Ishikawa (cell line): Measurements from ENCODE around the gene PCNT.

Experiments
- CEBPB ChIP-seq: IDR thresholded peaks from 2 replicates; pipeline ENCODE4 v1.6.1; 2012
- CREB1 ChIP-seq: IDR thresholded peaks from 2 replicates; pipeline ENCODE4 v1.6.1; 2012; ENCODE audit warnings: low read depth
- EGR1 ChIP-seq: IDR thresholded peaks from 2 replicates; pipeline ENCODE4 v1.6.1; 2012
- EP300 ChIP-seq: IDR thresholded peaks from 2 replicates; pipeline ENCODE4 v1.6.1; 2012; ENCODE audit warnings: borderline replicate concordance
- FOXM1 ChIP-seq: IDR thresholded peaks from 2 replicates; pipeline ENCODE4 v1.6.1; 2012; ENCODE audit warnings: low read depth, borderline replicate concordance
- MAX ChIP-seq: IDR thresholded peaks from 2 replicates; pipeline ENCODE4 v1.6.1; 2012
- NFIC ChIP-seq: IDR thresholded peaks from 2 replicates; pipeline ENCODE4 v1.6.1; 2012
- RAD21 ChIP-seq: IDR thresholded peaks from 2 replicates; pipeline ENCODE4 v1.6.1; 2012; ENCODE audit warnings: low read depth
- REST ChIP-seq: IDR thresholded peaks from 2 replicates; pipeline ENCODE4 v1.6.1; 2012; ENCODE audit warnings: low read depth, mild to moderate bottlenecking
- TAF1 ChIP-seq: IDR thresholded peaks from 2 replicates; pipeline ENCODE4 v1.6.1; 2012; ENCODE audit warnings: low read depth, mild to moderate bottlenecking
- TCF12 ChIP-seq: IDR thresholded peaks from 2 replicates; pipeline ENCODE4 v1.6.1; 2012; ENCODE audit warnings: low read depth
- TEAD4 ChIP-seq: IDR thresholded peaks from 2 replicates; pipeline ENCODE4 v1.6.1; 2012
- USF1 ChIP-seq: IDR thresholded peaks from 2 replicates; pipeline ENCODE4 v1.6.1; 2012
- YY1 ChIP-seq: IDR thresholded peaks from 2 replicates; pipeline ENCODE4 v1.6.1; 2012; ENCODE audit warnings: low read depth
- ZBTB7A ChIP-seq: IDR thresholded peaks from 2 replicates; pipeline ENCODE4 v1.6.1; 2012; ENCODE audit warnings: low read depth

PCNT gene

GRCh38 chr21:46289655-46290179 is 34.2 kb upstream of the PCNT start:
- no peak for TF ChIP-seq EGR1
- no peak for TF ChIP-seq YY1
- no peak for TF ChIP-seq NFIC
- TF ChIP-seq FOXM1: no peak
- no peak for TF ChIP-seq ZBTB7A
- TF ChIP-seq CEBPB: no peak
- no peak for TF ChIP-seq RAD21
- TF ChIP-seq TEAD4: no peak
- TF ChIP-seq CREB1: no peak
- TF ChIP-seq EP300: no peak
- no peak for TF ChIP-seq REST
- no peak for TF ChIP-seq USF1

- no peak for TF ChIP-seq MAX
- no peak for TF ChIP-seq USF1
- no peak for TF ChIP-seq TEAD4
- no peak for TF ChIP-seq ZBTB7A
- no peak for TF ChIP-seq YY1
- no peak for TF ChIP-seq EGR1
- TF ChIP-seq TCF12: no peak
- TF ChIP-seq TAF1: no peak
- no peak for TF ChIP-seq FOXM1
- TF ChIP-seq REST: no peak
- no peak for TF ChIP-seq NFIC
- TF ChIP-seq CEBPB: no peak
- no peak for TF ChIP-seq RAD21
- TF ChIP-seq EP300: no peak
These were observed 32.4 kb upstream of the PCNT start for GRCh38 chr21:46291561-46291960.

- TF ChIP-seq CEBPB: no peak
- no peak for TF ChIP-seq USF1
- TF ChIP-seq EGR1: no peak
- no peak for TF ChIP-seq FOXM1
- no peak for TF ChIP-seq MAX
- no peak for TF ChIP-seq NFIC
- no peak for TF ChIP-seq TAF1
- no peak for TF ChIP-seq REST
- no peak for TF ChIP-seq TEAD4
- TF ChIP-seq CREB1: no peak
- no peak for TF ChIP-seq TCF12
- TF ChIP-seq RAD21: no peak
- TF ChIP-seq YY1: no peak
- TF ChIP-seq EP300: no peak
- TF ChIP-seq ZBTB7A: no peak
These were observed 29.2 kb upstream of the PCNT start for GRCh38 chr21:46294647-46295176.
